ENCODE results near the gene FAM200C.

FAM200C gene

GRCh38 chr5:160354666-160355065, 45.2 kb downstream of the FAM200C start:
- Histone ChIP-seq H3K9ac (ENCODE audit: low read depth, low read length) (no peak overlapping the region), H3K36me3 (ENCODE audit: insufficient read depth, low read length) (no peaks in the 10 kb centered on the region), H3K9me3 (ENCODE audit: insufficient read depth, low read depth, low read length) (no peaks in the 10 kb centered on the region), H3K27me3 (ENCODE audit: insufficient read depth, low read length) (no peaks in the 10 kb centered on the region), H3K4me3 (ENCODE audit: low read length) (no peak overlapping the region), H3K4me1 (ENCODE audit: insufficient read depth, low read length) (no peaks in the 10 kb centered on the region; the same call in 1 of the 2 replicates), H3K27ac (ENCODE audit: low read depth, low read length) (no peak overlapping the region)
- WGBS = 97% methylated on average over 14 of the region's 14 CpGs

DNA sequence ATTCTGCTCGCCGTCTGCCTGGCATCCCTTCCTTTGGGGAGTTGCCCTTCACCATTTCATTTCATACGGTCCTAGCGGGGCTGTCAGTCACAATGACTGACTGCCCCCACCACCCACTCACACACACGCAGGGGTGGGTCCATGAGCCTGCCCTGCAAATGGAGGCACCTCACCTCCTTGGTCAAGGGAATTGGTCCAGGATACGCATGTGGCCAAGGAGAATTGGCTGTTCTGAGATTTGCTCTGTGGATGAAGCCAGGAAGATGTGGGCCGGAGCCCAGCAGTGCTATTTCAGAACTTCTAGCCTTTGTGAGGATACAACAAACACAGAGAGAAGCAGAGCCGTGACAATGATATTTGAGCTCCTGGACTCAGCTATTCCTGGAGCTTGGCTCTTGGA, 46.5 kb downstream of the FAM200C start:
- Histone ChIP-seq H3K4me3 (ENCODE audit: low read length) (no peak overlapping the region), H3K27ac (ENCODE audit: low read depth, low read length) (no peak overlapping the region), H3K9me3 (ENCODE audit: insufficient read depth, low read depth, low read length) (no peaks in the 10 kb centered on the region), H3K4me1 (ENCODE audit: insufficient read depth, low read length) (no peaks in the 10 kb centered on the region; the same call in 1 of the 2 replicates), H3K36me3 (ENCODE audit: insufficient read depth, low read length) (no peaks in the 10 kb centered on the region), H3K27me3 (ENCODE audit: insufficient read depth, low read length) (no peaks in the 10 kb centered on the region), H3K9ac (ENCODE audit: low read depth, low read length) (no peak overlapping the region)
- WGBS = 91% methylated on average over 8 of the region's 8 CpGs

DNA sequence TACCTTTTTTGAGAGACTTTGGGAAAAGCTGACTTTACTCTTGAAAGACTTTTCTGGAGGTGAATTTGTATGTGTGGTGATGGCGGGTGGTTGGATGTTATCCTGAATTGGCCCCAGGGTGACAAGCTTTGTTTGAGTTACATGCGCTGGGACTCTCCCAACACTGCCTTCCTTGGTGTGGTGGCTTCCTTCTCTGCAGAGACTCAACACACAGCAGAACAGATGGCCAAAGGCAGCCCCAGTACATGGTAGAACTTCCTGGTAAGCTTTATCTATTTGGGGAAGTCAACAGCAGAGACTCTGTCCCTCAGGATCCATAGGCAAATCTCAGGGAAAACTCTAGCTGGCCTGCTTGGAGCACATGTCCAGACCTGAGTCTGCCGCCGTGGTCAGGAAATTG, 47.5 kb downstream of the FAM200C start:
- H3K36me3 ChIP-seq (ENCODE audit: insufficient read depth, low read length) = no peaks in the 10 kb centered on the region
- 92% methylated on average over 4 of the region's 4 CpGs for WGBS
- H3K9ac ChIP-seq (ENCODE audit: low read depth, low read length) = no peak overlapping the region

DNA sequence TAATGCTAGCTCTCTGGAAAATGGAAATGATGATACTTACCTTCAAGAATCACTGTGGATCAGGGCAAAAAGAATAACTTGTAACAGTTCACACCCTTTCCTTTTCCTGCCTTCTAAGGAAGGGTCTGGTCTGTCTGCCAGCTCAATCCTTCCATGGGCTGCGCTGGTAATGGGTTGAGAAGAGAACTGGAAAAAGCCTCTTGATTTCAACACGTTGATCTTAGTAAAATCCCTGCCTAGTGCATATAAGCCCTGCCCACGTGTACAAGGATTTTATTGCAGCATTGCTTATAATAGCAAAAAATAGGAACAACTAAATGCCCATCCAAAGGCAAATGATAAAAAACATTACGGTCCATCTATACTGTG, 49.9 kb downstream of the FAM200C start:
- H3K4me1 ChIP-seq (ENCODE audit: insufficient read depth, low read length) = no peaks in the 10 kb centered on the region; the same call in 1 of the 2 replicates
- WGBS = 83% methylated on average over 4 of the region's 4 CpGs
- H3K4me3 ChIP-seq (ENCODE audit: low read length) = no peak overlapping the region
- no peak overlapping the region for H3K9ac ChIP-seq (ENCODE audit: low read depth, low read length)
- no peak overlapping the region for H3K27ac ChIP-seq (ENCODE audit: low read depth, low read length)
- H3K36me3 ChIP-seq (ENCODE audit: insufficient read depth, low read length) = no peaks in the 10 kb centered on the region
- H3K27me3 ChIP-seq (ENCODE audit: insufficient read depth, low read length) = no peaks in the 10 kb centered on the region
- no peaks in the 10 kb centered on the region for H3K9me3 ChIP-seq (ENCODE audit: insufficient read depth, low read depth, low read length)

More for the DNA sequence above, 47.5 kb downstream of the FAM200C start:
- Histone ChIP-seq H3K4me3 (ENCODE audit: low read length) (no peak overlapping the region), H3K9me3 (ENCODE audit: insufficient read depth, low read depth, low read length) (no peaks in the 10 kb centered on the region), H3K4me1 (ENCODE audit: insufficient read depth, low read length) (no peaks in the 10 kb centered on the region; the same call in 1 of the 2 replicates), H3K27me3 (ENCODE audit: insufficient read depth, low read length) (no peaks in the 10 kb centered on the region), H3K27ac (ENCODE audit: low read depth, low read length) (no peak overlapping the region)

DNA sequence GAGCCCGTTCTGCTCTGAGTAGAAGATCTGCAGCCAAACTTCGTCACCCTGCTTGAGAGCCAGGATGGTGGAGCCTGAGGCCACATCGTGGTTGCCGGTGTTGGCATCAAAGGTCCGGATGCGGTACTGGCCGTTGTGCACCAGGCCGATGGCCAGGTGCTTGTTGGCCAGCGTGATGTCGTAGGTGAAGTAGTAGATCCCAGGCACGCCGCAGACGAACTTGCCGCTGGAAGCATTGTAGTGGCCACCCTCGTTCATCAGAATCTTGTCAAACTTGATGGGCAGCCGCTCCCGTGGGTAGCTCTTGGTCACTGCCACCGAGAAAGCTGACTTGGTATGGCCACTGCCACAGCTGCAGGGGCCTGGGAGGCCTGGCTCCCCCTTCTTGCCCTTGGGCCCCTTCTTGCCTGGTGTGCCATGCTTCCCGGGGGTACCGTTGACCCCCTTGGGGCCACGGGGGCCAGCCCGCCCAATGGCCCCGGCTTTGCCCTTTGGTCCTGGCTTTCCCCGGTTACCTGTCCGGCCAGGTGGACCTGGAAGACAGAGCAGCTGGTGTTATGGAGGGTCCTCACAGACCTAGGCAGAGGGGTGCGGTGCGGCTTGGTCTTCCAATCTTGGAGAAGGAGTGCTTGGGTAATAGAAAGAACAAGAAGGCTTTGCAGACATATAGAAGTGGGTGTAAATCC, 50.5 kb downstream of the FAM200C start:
- Histone ChIP-seq H3K27me3 (ENCODE audit: insufficient read depth, low read length) (no peaks in the 10 kb centered on the region), H3K9me3 (ENCODE audit: insufficient read depth, low read depth, low read length) (no peaks in the 10 kb centered on the region), H3K4me3 (ENCODE audit: low read length) (no peak overlapping the region), H3K27ac (ENCODE audit: low read depth, low read length) (no peak overlapping the region), H3K4me1 (ENCODE audit: insufficient read depth, low read length) (no peaks in the 10 kb centered on the region; the same call in 1 of the 2 replicates), H3K36me3 (ENCODE audit: insufficient read depth, low read length) (no peaks in the 10 kb centered on the region), H3K9ac (ENCODE audit: low read depth, low read length) (no peak overlapping the region)
- 94% methylated on average over 27 of the region's 27 CpGs for WGBS

GRCh38 chr5:160348080-160348479, 51.8 kb downstream of the FAM200C start:
- WGBS = 89% methylated on average over 11 of the region's 11 CpGs
- Histone ChIP-seq H3K9ac (ENCODE audit: low read depth, low read length) (no peak overlapping the region), H3K36me3 (ENCODE audit: insufficient read depth, low read length) (no peaks in the 10 kb centered on the region), H3K27ac (ENCODE audit: low read depth, low read length) (no peak overlapping the region), H3K4me3 (ENCODE audit: low read length) (no peak overlapping the region), H3K4me1 (ENCODE audit: insufficient read depth, low read length) (no peaks in the 10 kb centered on the region; the same call in 1 of the 2 replicates), H3K9me3 (ENCODE audit: insufficient read depth, low read depth, low read length) (no peaks in the 10 kb centered on the region), H3K27me3 (ENCODE audit: insufficient read depth, low read length) (no peaks in the 10 kb centered on the region)

GRCh38 chr5:160347448-160347847, 52.4 kb downstream of the FAM200C start:
- 95% methylated on average over 6 of the region's 6 CpGs for WGBS
- Histone ChIP-seq H3K36me3 (ENCODE audit: insufficient read depth, low read length) (no peaks in the 10 kb centered on the region), H3K9ac (ENCODE audit: low read depth, low read length) (no peak overlapping the region), H3K4me3 (ENCODE audit: low read length) (no peak overlapping the region), H3K9me3 (ENCODE audit: insufficient read depth, low read depth, low read length) (no peaks in the 10 kb centered on the region), H3K27ac (ENCODE audit: low read depth, low read length) (no peak overlapping the region), H3K4me1 (ENCODE audit: insufficient read depth, low read length) (no peaks in the 10 kb centered on the region; the same call in 1 of the 2 replicates), H3K27me3 (ENCODE audit: insufficient read depth, low read length) (no peaks in the 10 kb centered on the region)

Measured in HUES64 (cell line).